ENCODE data around the gene ADGRG1. TPM values are rescaled to one million over a fixed set of nuclear protein-coding genes. Genes with fewer than 3 reads are reported as not detected.

Gene ADGRG1
- total and polyA plus RNA-seq, 2 donors (not counting 1 experiment from before 2014, with no cell fraction given) = 1.6 to 1.8 TPM

GRCh38 chr16:57700781-57701551 lies 72.5 kb downstream of the ADGRG1 start:
- H3K27ac ChIP-seq (ENCODE audit: insufficient read depth, low read length) = no peak overlapping the region
- H3K36me3 ChIP-seq (ENCODE audit: control insufficient read depth, insufficient read depth, low read length) = no peaks in the 10 kb centered on the region
- TF ChIP-seq CTCF (conservative IDR thresholded peaks at IDR 0.05 in 1 of 2, IDR thresholded peaks at IDR 0.05 in 1 of 2; ENCODE audit: low read depth in 1 of 2, low read length in 2 of 2) (no peak), EZH2 (IDR thresholded peaks at IDR 0.05; ENCODE audit: low read length, missing control alignments) (no peak)
- H3K4me1 ChIP-seq (ENCODE audit: control insufficient read depth, extremely low read depth, insufficient read depth, low read length) = no peaks in the 10 kb centered on the region
- H4K20me1 ChIP-seq (ENCODE audit: control insufficient read depth, extremely low read depth, insufficient read depth, low read length) = no peaks in the 10 kb centered on the region
- no peak overlapping the region for H2AFZ ChIP-seq (ENCODE audit: low read length)
- H3K9ac ChIP-seq (ENCODE audit: insufficient read depth, low read length) = no peak overlapping the region
- peaks cover 2% of the 10 kb centered on the region for H3K27me3 ChIP-seq (ENCODE audit: control insufficient read depth, insufficient read depth, low read length)
- DNase-seq (ENCODE audit: low read depth in 2 of 2) = no peak
- H3K9me3 ChIP-seq (ENCODE audit: control insufficient read depth, insufficient read depth, low read depth, low read length) = no peaks in the 10 kb centered on the region
- H3K79me2 ChIP-seq (ENCODE audit: control insufficient read depth, insufficient read depth, low read length) = no peaks in the 10 kb centered on the region
- H3K4me3 ChIP-seq (replicated peaks in 1 of 4; ENCODE audit: control extremely low read depth in 1 of 4, insufficient read depth in 1 of 4, low read depth in 3 of 4, low read length in 4 of 4) = no peak overlapping the region
- H3K4me2 ChIP-seq (ENCODE audit: extremely low read depth, insufficient read depth, low read length) = no peak overlapping the region

- no peak for DNase-seq (ENCODE audit: low read depth in 2 of 2)
- Histone ChIP-seq H3K4me1 (ENCODE audit: control insufficient read depth, extremely low read depth, insufficient read depth, low read length) (no peaks in the 10 kb centered on the region), H3K9ac (ENCODE audit: insufficient read depth, low read length) (no peak overlapping the region), H3K27ac (ENCODE audit: insufficient read depth, low read length) (no peak overlapping the region), H3K4me3 (replicated peaks in 1 of 4; ENCODE audit: control extremely low read depth in 1 of 4, insufficient read depth in 1 of 4, low read depth in 3 of 4, low read length in 4 of 4) (no peak overlapping the region), H3K4me2 (ENCODE audit: extremely low read depth, insufficient read depth, low read length) (no peak overlapping the region), H3K79me2 (ENCODE audit: control insufficient read depth, insufficient read depth, low read length) (no peaks in the 10 kb centered on the region), H3K36me3 (ENCODE audit: control insufficient read depth, insufficient read depth, low read length) (no peaks in the 10 kb centered on the region), H3K9me3 (ENCODE audit: control insufficient read depth, insufficient read depth, low read depth, low read length) (no peaks in the 10 kb centered on the region), H2AFZ (ENCODE audit: low read length) (no peak overlapping the region), H4K20me1 (ENCODE audit: control insufficient read depth, extremely low read depth, insufficient read depth, low read length) (no peaks in the 10 kb centered on the region), H3K27me3 (ENCODE audit: control insufficient read depth, insufficient read depth, low read length) (peaks cover 2% of the 10 kb centered on the region)
- TF ChIP-seq EZH2 (IDR thresholded peaks at IDR 0.05; ENCODE audit: low read length, missing control alignments) (no peak), CTCF (conservative IDR thresholded peaks at IDR 0.05 in 1 of 2, IDR thresholded peaks at IDR 0.05 in 1 of 2; ENCODE audit: low read depth in 1 of 2, low read length in 2 of 2) (no peak)
Measured at GRCh38 chr16:57701759-57702371, 73.4 kb downstream of the ADGRG1 start.

- Histone ChIP-seq H3K4me2 (ENCODE audit: extremely low read depth, insufficient read depth, low read length) (no peak overlapping the region), H4K20me1 (ENCODE audit: control insufficient read depth, extremely low read depth, insufficient read depth, low read length) (no peaks in the 10 kb centered on the region), H3K4me1 (ENCODE audit: control insufficient read depth, extremely low read depth, insufficient read depth, low read length) (no peaks in the 10 kb centered on the region), H3K27ac (ENCODE audit: insufficient read depth, low read length) (no peak overlapping the region), H3K4me3 (replicated peaks in 1 of 4; ENCODE audit: control extremely low read depth in 1 of 4, insufficient read depth in 1 of 4, low read depth in 3 of 4, low read length in 4 of 4) (no peak overlapping the region), H2AFZ (ENCODE audit: low read length) (no peak overlapping the region), H3K9me3 (ENCODE audit: control insufficient read depth, insufficient read depth, low read depth, low read length) (no peaks in the 10 kb centered on the region), H3K36me3 (ENCODE audit: control insufficient read depth, insufficient read depth, low read length) (no peaks in the 10 kb centered on the region), H3K27me3 (ENCODE audit: control insufficient read depth, insufficient read depth, low read length) (peaks cover 2% of the 10 kb centered on the region), H3K9ac (ENCODE audit: insufficient read depth, low read length) (no peak overlapping the region), H3K79me2 (ENCODE audit: control insufficient read depth, insufficient read depth, low read length) (no peaks in the 10 kb centered on the region)
- TF ChIP-seq CTCF (conservative IDR thresholded peaks at IDR 0.05 in 1 of 2, IDR thresholded peaks at IDR 0.05 in 1 of 2; ENCODE audit: low read depth in 1 of 2, low read length in 2 of 2) (no peak), EZH2 (IDR thresholded peaks at IDR 0.05; ENCODE audit: low read length, missing control alignments) (no peak)
- DNase-seq (ENCODE audit: low read depth in 2 of 2) = no peak
Measured at GRCh38 chr16:57703416-57704010, 75.1 kb downstream of the ADGRG1 start.
